GM12878 (cell line): Measurements from ENCODE around the gene H1-8. TPM values are rescaled to one million over a fixed set of nuclear protein-coding genes. Genes with fewer than 3 reads are reported as not detected.

Source experiments
- ATAC-seq: fragments of 200-7000 bp; cut with Tn5 transposase; 3 replicates; pipeline ENCODE4 v1.9.1; 2020; ENCODE audit warnings: mild to moderate bottlenecking, moderate library complexity
- BruUV-seq: library from RNA; stranded (reverse); fragments of 400-500 nt; replicated peaks from 2 replicates; lab custom pipeline; 2021; lab: Mats Ljungman, UMichigan
- CTCF ChIA-PET: fragments of 300-600 bp; sonication (Branson Sonifier 250); formaldehyde crosslinking; extraction: SDS; loops from one replicate; lab custom pipeline; 2021; ENCODE audit warnings: inconsistent platforms; lab: Yijun Ruan, JAX
- POLR2A ChIA-PET: fragments of 350-600 bp; formaldehyde crosslinking; extraction: SDS; loops from one replicate; lab custom pipeline; 2021; ENCODE audit warnings: inconsistent platforms; lab: Charles Lee
- RAD21 ChIA-PET: fragments of 300-600 bp; sonication (Branson Sonifier 250); formaldehyde crosslinking; loops from one replicate; lab custom pipeline; 2023; ENCODE audit warnings: antibody characterized with exemption; ENCODE audit not compliant: unreplicated experiment; lab: Charles Lee
- SMC1A ChIA-PET: fragments of 300-600 bp; sonication (Branson Sonifier 250); formaldehyde crosslinking; loops from one replicate; lab custom pipeline; 2023; ENCODE audit not compliant: unreplicated experiment, uncharacterized antibody; lab: Charles Lee
- DNase-seq: peaks from one replicate; pipeline ENCODE4 v3.0.0-alpha.2; 2011; ENCODE audit warnings: low read depth, low spot score
- FAIRE-seq: peaks from 3 replicates; lab custom pipeline; 2011; peaks lifted over from hg19 to GRCh38; lab: Jason Lieb, UNC
- H2AFZ ChIP-seq: 2 replicates; pipeline ENCODE4 v1.6.0; 2011; ENCODE audit warnings: low read depth, low read length, control low read depth; ENCODE audit not compliant: control insufficient read depth
- H3K27ac ChIP-seq: 2 replicates; pipeline ENCODE4 v1.5.1; 2011; ENCODE audit warnings: control low read depth; ENCODE audit not compliant: control insufficient read depth, insufficient read depth
- H3K27me3 ChIP-seq, 2 experiments: replicated peaks in 1 of 2; 2 replicates each; pipeline versions ENCODE4 v1.6.0 to v1.6.1; 2011; ENCODE audit warnings: low read length in 1 of 2; ENCODE audit not compliant: control insufficient read depth in 2 of 2, insufficient read depth in 2 of 2
- H3K36me3 ChIP-seq, 2 experiments: 2 replicates each; pipeline ENCODE4 v1.5.1; 2011; ENCODE audit warnings: low read length in 1 of 2; ENCODE audit not compliant: control insufficient read depth in 2 of 2, insufficient read depth in 2 of 2
- H3K4me1 ChIP-seq: 2 replicates; pipeline ENCODE4 v1.6.1; 2011; ENCODE audit warnings: mild to moderate bottlenecking, low read length, moderate library complexity, mixed read lengths; ENCODE audit not compliant: control insufficient read depth, insufficient read depth
- H3K4me2 ChIP-seq: 2 replicates; pipeline ENCODE4 v1.6.0; 2011; ENCODE audit warnings: control low read depth; ENCODE audit not compliant: control insufficient read depth, insufficient read depth
- H3K4me3 ChIP-seq: fragments of 200-600 bp; sonication (generic); 2 replicates; pipeline ENCODE4 v1.5.1; 2016
- H3K79me2 ChIP-seq: 2 replicates; pipeline ENCODE4 v1.6.0; 2011; ENCODE audit warnings: low read length; ENCODE audit not compliant: control insufficient read depth, insufficient read depth
- H3K9ac ChIP-seq: 2 replicates; pipeline ENCODE4 v1.8.0; 2011; ENCODE audit warnings: low read length, control low read depth, mixed read lengths; ENCODE audit not compliant: control insufficient read depth, insufficient read depth
- H3K9me3 ChIP-seq: replicated peaks from 3 replicates; pipeline ENCODE4 v1.5.1; 2011; ENCODE audit warnings: mild to moderate bottlenecking, low read length; ENCODE audit not compliant: control insufficient read depth, insufficient read depth
- H4K20me1 ChIP-seq: 2 replicates; pipeline ENCODE4 v1.6.0; 2011; ENCODE audit not compliant: control insufficient read depth, insufficient read depth
- CBX3 ChIP-seq: fragments of 200-600 bp; sonication (generic); IDR thresholded peaks from 2 replicates; pipeline ENCODE4 v1.6.1; 2016; ENCODE audit warnings: low read depth, borderline replicate concordance
- GABPA ChIP-seq: IDR thresholded peaks from 2 replicates; pipeline ENCODE4 v1.6.1; 2014; ENCODE audit warnings: antibody characterized with exemption, low read depth, mild to moderate bottlenecking, inconsistent platforms
- IRF4 ChIP-seq: IDR thresholded peaks from 2 replicates; pipeline ENCODE4 v1.6.1; 2011; ENCODE audit warnings: low read depth, low read length
- POLR2AphosphoS5 ChIP-seq: IDR thresholded peaks from 2 replicates; pipeline ENCODE4 v1.6.1; 2011; ENCODE audit warnings: mild to moderate bottlenecking, low read length, inconsistent platforms
- RELA ChIP-seq: fragments of 450-650 bp; IDR thresholded peaks from 2 replicates; pipeline ENCODE4 v1.8.0; 2014; ENCODE audit warnings: borderline replicate concordance; ENCODE audit not compliant: partially characterized antibody
- SMAD1 ChIP-seq: fragments of 450-650 bp; IDR thresholded peaks from 2 replicates; pipeline ENCODE4 v1.6.1; 2018; ENCODE audit warnings: mild to moderate bottlenecking, low read depth; ENCODE audit not compliant: partially characterized antibody
- SP1 ChIP-seq: IDR thresholded peaks from one replicate; pipeline ENCODE4 v1.6.1; 2011; ENCODE audit warnings: low read depth, low read length
- SPI1 ChIP-seq: IDR thresholded peaks from 2 replicates; pipeline ENCODE4 v1.6.1; 2011; ENCODE audit warnings: low read depth, mild to moderate bottlenecking, low read length, moderate library complexity, borderline replicate concordance; ENCODE audit not compliant: insufficient read depth
- SRF ChIP-seq, 2 experiments: IDR thresholded peaks; 2 replicates each; pipeline ENCODE4 v1.6.1; 2011; ENCODE audit warnings: low read depth in 2 of 2, low read length in 2 of 2, mild to moderate bottlenecking in 1 of 2, moderate library complexity in 1 of 2
- YBX1 ChIP-seq: fragments of 450-650 bp; IDR thresholded peaks from 2 replicates; pipeline ENCODE4 v1.6.1; 2016; ENCODE audit warnings: antibody characterized with exemption
- YY1 ChIP-seq: IDR thresholded peaks from 2 replicates; pipeline ENCODE4 v1.6.1; 2011; ENCODE audit warnings: low read depth, mild to moderate bottlenecking, low read length
- WGBS: methylation state at CpG from one replicate; pipeline ENCODE4 v1.1.6; 2016; ENCODE audit warnings: low lambda C conversion rate; ENCODE audit not compliant: insufficient replicate concordance, insufficient coverage; ENCODE audit errors: missing lambda C conversion rate; 5-methylcytosine and 5-hydroxymethylcytosine counted together
- in situ Hi-C: fragments of 300-500 bp; cut with MboI; formaldehyde crosslinking; loops from 9 replicates; pipeline ENCODE4 v1.14.3; 2018; ENCODE audit warnings: mixed read lengths
- intact Hi-C: fragments of 100-400 bp; cut with micrococcal nuclease; formaldehyde crosslinking; loops from one replicate; pipeline ENCODE4 v1.14.2; 2022; ENCODE audit not compliant: unreplicated experiment
- polyA plus RNA-seq, 11 experiments: library from polyadenylated mRNA; depleted of rRNA in 4 of 11; unstranded in 6 of 11; stranded (reverse) in 5 of 11; fragments of >200 nt; fragmentation: Nextera tagmentation in 4 of 11; fragmentation: Illumina TruSeq in 1 of 11; extraction: Ambion mirVana in 4 of 11; extraction: Trizol in 1 of 11; gene quantifications; 1 replicate in 1 of 11; 2 replicates in 10 of 11; pipeline versions ENCODE4 v1.2.1 to v1.2.3, GENCODE V29; 2011 to 2016; ENCODE audit warnings: inconsistent platforms in 2 of 11, missing spikeins in 2 of 11, low read depth in 1 of 11
- total RNA-seq, 4 experiments: library from RNA; depleted of rRNA in 3 of 4; stranded (reverse); fragments of >200 nt in 3 of 4; fragmentation: Illumina TruSeq in 1 of 4; extraction: Trizol in 1 of 4; gene quantifications; 2 replicates each; pipeline versions ENCODE4 v1.2.1 to v1.2.3, GENCODE V29; 2013 to 2021
- TF ChIP-seq, protein P1 (sequence below): fragments of 150-350 bp; IDR thresholded peaks from 2 replicates; pipeline ENCODE4 v1.6.1; 2014; ENCODE audit warnings: mild to moderate bottlenecking, low read depth, low read length
- TF ChIP-seq, protein P2 (sequence below): fragments of 450-650 bp; IDR thresholded peaks from 2 replicates; pipeline ENCODE4 v1.6.1; 2017; ENCODE audit warnings: low read depth, mild to moderate bottlenecking, moderate library complexity

Gene H1-8
- total and polyA plus RNA-seq, 10 of the 15 experiments (the other 5 are each of a cell fraction or from before 2014, with no cell fraction given): not detected

DNA sequence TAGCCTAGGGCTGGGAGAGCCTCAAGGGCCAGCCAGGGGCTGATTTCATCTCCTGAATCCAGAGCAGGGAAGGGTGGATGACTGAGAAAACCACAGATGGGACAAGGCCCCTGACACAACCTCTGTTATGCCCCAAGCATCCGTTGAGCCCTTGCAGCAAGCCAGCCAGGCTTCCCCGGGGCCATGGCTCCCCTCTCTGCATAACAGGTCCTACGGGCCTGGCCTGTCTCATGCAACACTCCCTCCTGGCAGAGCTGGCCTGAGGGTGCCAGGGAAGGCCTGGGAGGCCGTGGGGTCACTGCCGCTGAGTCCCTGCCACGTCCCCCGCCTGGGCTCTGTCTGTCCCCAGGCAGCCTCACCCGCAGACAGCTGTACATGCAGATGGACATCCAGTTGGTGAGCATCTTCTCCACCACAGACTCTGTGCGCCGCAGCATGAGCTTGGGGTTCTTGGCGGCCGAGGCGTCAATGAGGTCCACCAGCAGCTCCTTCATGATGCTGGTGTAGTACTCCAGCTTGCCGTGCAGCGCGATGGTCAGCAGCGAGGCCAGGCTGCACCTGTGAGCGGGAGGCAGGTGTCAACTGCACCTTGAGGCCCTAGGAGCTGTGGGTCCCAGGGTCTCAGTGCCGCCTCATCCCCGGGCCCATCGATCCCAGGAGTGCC, 22.1 kb downstream of the H1-8 start:
- 63% methylated on average over 21 of the region's 21 CpGs for WGBS
- ChIA-PET SMC1A (no interaction called here), CTCF (interaction anchor here (1.5 kb wide), 1 partner anchor 75 kb away, joined by 6 read pairs; no protein-coding TSS in a partner anchor), RAD21 (no interaction called here), POLR2A (no interaction called here)
- Histone ChIP-seq H3K27me3 (no peaks in the 10 kb centered on the region), H3K4me1 (no peaks in the 10 kb centered on the region), H4K20me1 (no peaks in the 10 kb centered on the region), H3K27ac (no peak overlapping the region), H3K4me3 (no peak overlapping the region), H2AFZ (no peak overlapping the region), H3K9me3 (no peaks in the 10 kb centered on the region), H3K79me2 (no peaks in the 10 kb centered on the region), H3K4me2 (no peak overlapping the region), H3K9ac (no peak overlapping the region), H3K36me3 (no peaks in the 10 kb centered on the region)
- ATAC-seq: no peak; the same call in 2 of the 3 replicates
- DNase-seq: no peak
- no TSS peak for BruUV-seq
- intact Hi-C loops (no loop called here), in situ Hi-C loops (no loop called here)
- FAIRE-seq: no peak
- no peak for TF ChIP-seq CBX3
- TF ChIP-seq, protein P1, sequence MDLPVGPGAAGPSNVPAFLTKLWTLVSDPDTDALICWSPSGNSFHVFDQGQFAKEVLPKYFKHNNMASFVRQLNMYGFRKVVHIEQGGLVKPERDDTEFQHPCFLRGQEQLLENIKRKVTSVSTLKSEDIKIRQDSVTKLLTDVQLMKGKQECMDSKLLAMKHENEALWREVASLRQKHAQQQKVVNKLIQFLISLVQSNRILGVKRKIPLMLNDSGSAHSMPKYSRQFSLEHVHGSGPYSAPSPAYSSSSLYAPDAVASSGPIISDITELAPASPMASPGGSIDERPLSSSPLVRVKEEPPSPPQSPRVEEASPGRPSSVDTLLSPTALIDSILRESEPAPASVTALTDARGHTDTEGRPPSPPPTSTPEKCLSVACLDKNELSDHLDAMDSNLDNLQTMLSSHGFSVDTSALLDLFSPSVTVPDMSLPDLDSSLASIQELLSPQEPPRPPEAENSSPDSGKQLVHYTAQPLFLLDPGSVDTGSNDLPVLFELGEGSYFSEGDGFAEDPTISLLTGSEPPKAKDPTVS: no peak
- TF ChIP-seq IRF4: no peak

DNA sequence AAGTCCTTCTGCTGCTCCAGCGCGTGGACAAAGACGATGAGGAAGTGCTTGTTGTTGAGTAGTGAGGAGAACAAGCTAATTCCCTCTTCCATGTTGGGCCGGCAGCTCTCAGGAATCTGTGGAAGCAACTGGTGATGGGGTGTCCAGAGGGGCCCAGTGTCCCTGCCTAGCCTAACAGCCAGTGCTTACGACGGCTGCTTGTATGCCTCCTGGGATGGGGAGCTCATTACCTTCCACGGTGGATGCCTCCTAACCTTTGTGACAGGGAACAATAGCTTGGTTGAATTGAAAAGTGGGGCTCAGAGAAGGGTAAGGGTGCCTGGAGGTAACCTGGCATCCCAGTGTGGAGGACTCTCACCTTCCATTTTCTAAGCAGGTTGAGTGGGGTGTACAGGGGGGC, 22.9 kb downstream of the H1-8 start:
- 91% methylated on average over 7 of the region's 7 CpGs for WGBS
- H3K9ac ChIP-seq: no peak overlapping the region
- TF ChIP-seq GABPA (no peak), RELA (no peak), SP1 (no peak), SPI1 (no peak), YY1 (no peak), YBX1 (no peak), SMAD1 (no peak), POLR2AphosphoS5 (no peak), SRF (IDR thresholded peaks at IDR 0.05; ENCODE audit: low read depth in 2 of 2, low read length in 2 of 2) (no peak)
- TF ChIP-seq, protein P1: no peak
- TF ChIP-seq, protein P2, sequence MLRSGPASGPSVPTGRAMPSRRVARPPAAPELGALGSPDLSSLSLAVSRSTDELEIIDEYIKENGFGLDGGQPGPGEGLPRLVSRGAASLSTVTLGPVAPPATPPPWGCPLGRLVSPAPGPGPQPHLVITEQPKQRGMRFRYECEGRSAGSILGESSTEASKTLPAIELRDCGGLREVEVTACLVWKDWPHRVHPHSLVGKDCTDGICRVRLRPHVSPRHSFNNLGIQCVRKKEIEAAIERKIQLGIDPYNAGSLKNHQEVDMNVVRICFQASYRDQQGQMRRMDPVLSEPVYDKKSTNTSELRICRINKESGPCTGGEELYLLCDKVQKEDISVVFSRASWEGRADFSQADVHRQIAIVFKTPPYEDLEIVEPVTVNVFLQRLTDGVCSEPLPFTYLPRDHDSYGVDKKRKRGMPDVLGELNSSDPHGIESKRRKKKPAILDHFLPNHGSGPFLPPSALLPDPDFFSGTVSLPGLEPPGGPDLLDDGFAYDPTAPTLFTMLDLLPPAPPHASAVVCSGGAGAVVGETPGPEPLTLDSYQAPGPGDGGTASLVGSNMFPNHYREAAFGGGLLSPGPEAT: no peak

More for the DNA sequence above, 22.9 kb downstream of the H1-8 start:
- in situ Hi-C loops (no loop called here), intact Hi-C loops (no loop called here)
- no peaks in the 10 kb centered on the region for H3K9me3 ChIP-seq
- H3K4me1 ChIP-seq: no peaks in the 10 kb centered on the region
- H3K27me3 ChIP-seq: no peaks in the 10 kb centered on the region
- no peaks in the 10 kb centered on the region for H3K36me3 ChIP-seq
- H4K20me1 ChIP-seq: no peaks in the 10 kb centered on the region
- CTCF ChIA-PET: interaction anchor here (1.5 kb wide), 1 partner anchor 75 kb away, joined by 6 read pairs; no protein-coding TSS in a partner anchor
- no peak overlapping the region for H3K27ac ChIP-seq
- no peak overlapping the region for H3K4me2 ChIP-seq
- H3K79me2 ChIP-seq: no peaks in the 10 kb centered on the region
- ATAC-seq (no peak), FAIRE-seq (no peak), DNase-seq (no peak)
- BruUV-seq: no TSS peak
- no peak overlapping the region for H3K4me3 ChIP-seq
- no peak overlapping the region for H2AFZ ChIP-seq
- RAD21 ChIA-PET: no interaction called here
- SMC1A ChIA-PET: no interaction called here
- POLR2A ChIA-PET: no interaction called here
